ENCODE results near the gene SBF2. TPM values are rescaled to one million over a fixed set of nuclear protein-coding genes. Genes with fewer than 3 reads are reported as not detected.

Gene SBF2
- total and polyA plus RNA-seq, 2 of the 13 experiments (the other 11 are each of a cell fraction or from before 2014, with no cell fraction given) = 24.0 to 45.8 TPM

DNA sequence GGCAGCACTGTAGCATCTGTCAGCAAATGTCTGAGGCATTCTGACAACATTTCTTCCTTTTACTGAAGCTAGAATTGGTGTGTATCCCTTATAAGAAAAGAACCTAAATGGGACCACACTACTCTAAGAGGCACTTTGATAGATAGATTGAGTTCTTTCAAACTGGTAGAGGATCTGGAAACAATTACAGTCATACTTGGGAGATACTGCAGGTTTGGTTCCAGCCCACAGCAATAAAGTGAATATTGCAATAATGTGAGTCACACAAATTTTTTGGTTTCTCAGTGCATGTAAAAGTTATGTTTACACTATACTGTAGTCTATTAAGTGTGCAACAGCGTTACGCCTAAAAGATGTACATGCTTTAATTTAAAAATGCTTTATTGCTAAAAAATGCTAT is 96.9 kb downstream of the SBF2 start (continued):
- TF ChIP-seq ASH2L (IDR thresholded peaks at IDR 0.05; ENCODE audit: insufficient read length, low read depth, low read length) (no peak), AKNA (CRISPR knock-in tag; IDR thresholded peaks at IDR 0.05; ENCODE audit: borderline replicate concordance) (no peak), ZNF33A (CRISPR knock-in tag; IDR thresholded peaks at IDR 0.05; ENCODE audit: borderline replicate concordance) (no peak)

DNA sequence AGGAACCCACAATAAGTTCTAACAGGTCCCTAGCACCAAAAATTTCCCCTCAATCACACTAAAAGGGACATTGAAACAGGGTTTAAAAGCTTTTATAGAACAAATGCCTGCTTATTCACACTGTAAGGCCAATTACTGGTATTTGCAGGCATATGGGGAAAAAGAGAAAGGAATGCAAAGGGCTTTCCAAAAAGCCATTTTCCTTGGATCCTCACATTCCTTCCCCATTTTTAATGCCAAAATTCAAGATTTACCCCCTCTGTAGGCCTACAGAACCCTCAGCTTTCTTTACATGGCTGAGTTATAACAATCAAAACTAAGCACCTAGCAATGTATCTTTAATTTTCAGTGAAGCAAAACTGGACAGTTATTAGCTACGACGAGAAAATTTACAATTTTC is 102.0 kb downstream of the SBF2 start:
- no peak overlapping the region for H3K4me3 ChIP-seq (replicated peaks in 1 of 3; ENCODE audit: insufficient read depth in 1 of 3, low read depth in 2 of 3, low read length in 3 of 3)
- ATAC-seq = no peak
- no peak for FAIRE-seq
- H3K27ac ChIP-seq (ENCODE audit: extremely low read length, insufficient read depth, low read length) = no peak overlapping the region
- H3K36me3 ChIP-seq (replicated peaks in 1 of 2; ENCODE audit: control insufficient read depth in 1 of 2, insufficient read depth in 2 of 2, low read length in 2 of 2) = 0 out of 5 replicates have a peak, but pooled peaks cover 0 to 1% of the 10 kb centered on the region in 2 experiments
- no peaks in the 10 kb centered on the region for H4K20me1 ChIP-seq (ENCODE audit: insufficient read depth, low read length)
- ChIA-PET CTCF (ENCODE audit: low intra/inter-chr PET ratio, low total read pairs) (no interaction called here), POLR2A (no interaction called here)
- in situ Hi-C loops (cut with HindIII; ENCODE audit: extremely low pct_ligation_motif_present, low pct_unique_long_range_greater_than_20kb) = no loop called here
- 95% methylated on average over 2 of the region's 2 CpGs for WGBS (ENCODE audit: low lambda C conversion rate)
- H3K9ac ChIP-seq (ENCODE audit: insufficient read depth, low read depth, low read length) = no peak overlapping the region
- DNase-seq (ENCODE audit: low spot score) = no peak
- no peak overlapping the region for H3K4me2 ChIP-seq (ENCODE audit: low read depth, low read length)
- no peaks in the 10 kb centered on the region for H3K27me3 ChIP-seq (ENCODE audit: control insufficient read depth in 1 of 2, insufficient read depth in 2 of 2, low read length in 2 of 2)
- H3K9me3 ChIP-seq (ENCODE audit: low read length) = no peaks in the 10 kb centered on the region
- H3K79me2 ChIP-seq (ENCODE audit: insufficient read depth, low read length) = no peaks in the 10 kb centered on the region
- intact Hi-C loops (cut with micrococcal nuclease; ENCODE audit: unreplicated experiment) = no loop called here
- H3K4me1 ChIP-seq (ENCODE audit: insufficient read depth, low read length) = no peaks in the 10 kb centered on the region
- no peak overlapping the region for H2AFZ ChIP-seq (ENCODE audit: low read length)
- no TSS peak for BruUV-seq (replicated peaks)
- TF ChIP-seq FOXA3 (CRISPR knock-in tag; IDR thresholded peaks at IDR 0.05) (no peak), E2F5 (CRISPR knock-in tag; conservative IDR thresholded peaks at IDR 0.05) (no peak), ARNT2 (CRISPR knock-in tag; IDR thresholded peaks at IDR 0.05; ENCODE audit: low read depth) (no peak), NCOA2 (CRISPR knock-in tag; IDR thresholded peaks at IDR 0.05) (no peak), MATR3 (CRISPR knock-in tag; IDR thresholded peaks at IDR 0.05) (no peak), SALL1 (CRISPR knock-in tag; IDR thresholded peaks at IDR 0.05) (no peak)
